ACC112 (cell line): ENCODE data around the gene CD37.

Source experiments
- H2AFZ ChIP-seq: fragments of 200-600 bp; sonication (generic); one replicate; pipeline ENCODE4 v1.6.0; 2017; ENCODE audit warnings: antibody characterized with exemption, low read length; ENCODE audit not compliant: unreplicated experiment
- H3K27ac ChIP-seq: fragments of 200-600 bp; sonication (generic); 2 replicates; pipeline ENCODE4 v1.5.1; 2014; ENCODE audit warnings: low read depth, mild to moderate bottlenecking, antibody characterized with exemption, low read length, moderate library complexity
- H3K27me3 ChIP-seq: fragments of 200-600 bp; sonication (generic); 2 replicates; pipeline ENCODE4 v1.6.1; 2014; ENCODE audit warnings: mild to moderate bottlenecking, antibody characterized with exemption, low read length, moderate library complexity, mixed read lengths; ENCODE audit not compliant: insufficient read depth
- H3K36me3 ChIP-seq: fragments of 200-600 bp; sonication (generic); 2 replicates; pipeline ENCODE4 v1.6.1; 2016; ENCODE audit warnings: mild to moderate bottlenecking, antibody characterized with exemption, low read length, moderate library complexity, mixed read lengths; ENCODE audit not compliant: insufficient read depth
- H3K4me1 ChIP-seq: fragments of 200-600 bp; sonication (generic); one replicate; pipeline ENCODE4 v1.6.1; 2016; ENCODE audit warnings: low read length, mixed read lengths; ENCODE audit not compliant: insufficient read depth, unreplicated experiment, control insufficient read depth
- H3K4me3 ChIP-seq: fragments of 200-600 bp; sonication (generic); 2 replicates; pipeline ENCODE4 v1.5.1; 2014; ENCODE audit warnings: mild to moderate bottlenecking, low read depth, low read length
- H3K79me2 ChIP-seq: fragments of 200-600 bp; sonication (generic); one replicate; pipeline ENCODE4 v1.6.0; 2016; ENCODE audit warnings: low read length; ENCODE audit not compliant: control insufficient read depth, unreplicated experiment, insufficient read depth

Gene CD37

GRCh38 chr19:49348305-49349189, 13.3 kb downstream of the CD37 start:
- Histone ChIP-seq H3K27me3 (no peaks in the 10 kb centered on the region), H3K4me1 (no peaks in the 10 kb centered on the region), H3K36me3 (peaks cover 3% of the 10 kb centered on the region; the same call in 1 of the 2 replicates), H3K27ac (no peak overlapping the region), H2AFZ (no peak overlapping the region), H3K79me2 (no peaks in the 10 kb centered on the region), H3K4me3 (no peak overlapping the region)

- no peak overlapping the region for H3K4me3 ChIP-seq
- no peak overlapping the region for H2AFZ ChIP-seq
- no peaks in the 10 kb centered on the region for H3K27me3 ChIP-seq
- H3K79me2 ChIP-seq = no peaks in the 10 kb centered on the region
- H3K36me3 ChIP-seq = peaks cover 3% of the 10 kb centered on the region; the same call in 1 of the 2 replicates
- no peak overlapping the region for H3K27ac ChIP-seq
- no peaks in the 10 kb centered on the region for H3K4me1 ChIP-seq
Observed at GRCh38 chr19:49349567-49349966, 14.4 kb downstream of the CD37 start.

GRCh38 chr19:49355909-49356353, 20.7 kb downstream of the CD37 start:
- Histone ChIP-seq H3K27ac (no peak overlapping the region), H3K4me1 (no peaks in the 10 kb centered on the region), H2AFZ (no peak overlapping the region), H3K27me3 (no peaks in the 10 kb centered on the region), H3K4me3 (no peak overlapping the region), H3K79me2 (no peaks in the 10 kb centered on the region), H3K36me3 (no peaks in the 10 kb centered on the region)

- Histone ChIP-seq H3K27me3 (no peaks in the 10 kb centered on the region), H3K27ac (no peak overlapping the region), H3K36me3 (no peaks in the 10 kb centered on the region), H3K4me1 (no peaks in the 10 kb centered on the region), H3K4me3 (no peak overlapping the region), H2AFZ (no peak overlapping the region), H3K79me2 (no peaks in the 10 kb centered on the region)
Observed at GRCh38 chr19:49356382-49356781, 21.2 kb downstream of the CD37 start.

GRCh38 chr19:49357186-49357585, 22.0 kb downstream of the CD37 start:
- H3K79me2 ChIP-seq = no peaks in the 10 kb centered on the region
- H3K4me1 ChIP-seq = no peaks in the 10 kb centered on the region
- no peak overlapping the region for H2AFZ ChIP-seq
- H3K27ac ChIP-seq = no peak overlapping the region
- H3K36me3 ChIP-seq = no peaks in the 10 kb centered on the region
- H3K4me3 ChIP-seq = no peak overlapping the region
- H3K27me3 ChIP-seq = no peaks in the 10 kb centered on the region

GRCh38 chr19:49359851-49360820, 24.9 kb downstream of the CD37 start:
- H3K27ac ChIP-seq = no peak overlapping the region
- H2AFZ ChIP-seq = no peak overlapping the region
- no peaks in the 10 kb centered on the region for H3K4me1 ChIP-seq
- H3K4me3 ChIP-seq = no peak overlapping the region
- no peaks in the 10 kb centered on the region for H3K79me2 ChIP-seq
- no peaks in the 10 kb centered on the region for H3K36me3 ChIP-seq
- H3K27me3 ChIP-seq = no peaks in the 10 kb centered on the region

GRCh38 chr19:49361438-49362047, 26.3 kb downstream of the CD37 start:
- Histone ChIP-seq H3K4me1 (no peaks in the 10 kb centered on the region), H2AFZ (peak overlapping the region; percentile 36), H3K27me3 (no peaks in the 10 kb centered on the region), H3K79me2 (no peaks in the 10 kb centered on the region), H3K4me3 (peak overlapping the region; percentile 84), H3K36me3 (no peaks in the 10 kb centered on the region), H3K27ac (no peak overlapping the region)

- H3K4me1 ChIP-seq = no peaks in the 10 kb centered on the region
- peak within 1 kb of the TSS; percentile 84 for H3K4me3 ChIP-seq
- H3K79me2 ChIP-seq = no peaks in the 10 kb centered on the region
- H2AFZ ChIP-seq = peak within 1 kb of the TSS; percentile 82
- H3K36me3 ChIP-seq = no peaks in the 10 kb centered on the region
- H3K27me3 ChIP-seq = no peaks in the 10 kb centered on the region
- peak within 1 kb of the TSS; percentile 30; the same call in 1 of the 2 replicates for H3K27ac ChIP-seq
Observed at GRCh38 chr19:49362048-49362928, 27.1 kb downstream of the CD37 start, which contains the start of gene TEAD2. TSS of gene TEAD2 (minus strand) at chr19:49362416. CDS start at chr19:49360075, 2,341 bp downstream.

- Histone ChIP-seq H3K79me2 (no peaks in the 10 kb centered on the region), H3K36me3 (no peaks in the 10 kb centered on the region), H3K4me1 (no peaks in the 10 kb centered on the region), H3K27ac (peak overlapping the region; percentile 30; the same call in 1 of the 2 replicates), H3K4me3 (peak overlapping the region; percentile 84), H2AFZ (peak overlapping the region; percentile 82), H3K27me3 (no peaks in the 10 kb centered on the region)
Observed at GRCh38 chr19:49362929-49363267, 27.7 kb downstream of the CD37 start.
